ENCODE measurements around the gene ERLEC1.

GRCh38 chr2:53770264-53770663 lies 16.6 kb upstream of the ERLEC1 start:
- TF ChIP-seq EP300 (conservative IDR thresholded peaks at IDR 0.05; ENCODE audit: poor library complexity, severe bottlenecking) = no peak
- no peak for TF ChIP-seq CTCF (IDR thresholded peaks at IDR 0.05; ENCODE audit: poor library complexity, severe bottlenecking)

Data from neural cell (in vitro differentiated cells).